Esophagus squamous epithelium (tissue), 4 donors: ENCODE results near the gene DIPK2A.

ENCODE experiments used
- CTCF ChIP-seq, 6 experiments: fragments of 450-650 bp in 4 of 6; fragments of 200-600 bp in 2 of 6; sonication (generic) in 2 of 6; IDR thresholded peaks; one replicate each; pipeline ENCODE4 v1.5.1; 2016 to 2019; ENCODE audit warnings: antibody characterized with exemption in 6 of 6, mild to moderate bottlenecking in 4 of 6, moderate library complexity in 4 of 6
- POLR2A ChIP-seq, 4 donors: fragments of 450-650 bp; IDR thresholded peaks; one replicate each; pipeline ENCODE4 v1.6.1; 2017; ENCODE audit warnings: antibody characterized with exemption in 4 of 4, mild to moderate bottlenecking in 4 of 4, moderate library complexity in 3 of 4

- TF ChIP-seq CTCF (IDR thresholded peaks at IDR 0.05) (no peak), POLR2A (IDR thresholded peaks at IDR 0.05) (no peak)
Measured at GRCh38 chr3:143934791-143935190, 36.8 kb upstream of the DIPK2A start.
